RWPE1 (cell line): Measurements from ENCODE around the gene FAM186B.

Experiments used
- CTCF ChIA-PET: fragments of 350-600 bp; sonication (Branson Sonifier 250); formaldehyde crosslinking; extraction: SDS; loops from one replicate; lab custom pipeline; 2021; lab: Yijun Ruan, JAX
- POLR2A ChIA-PET: fragments of 400-600 bp; formaldehyde crosslinking; extraction: SDS; loops from one replicate; lab custom pipeline; 2020; ENCODE audit warnings: antibody characterized with exemption; ENCODE audit not compliant: low non-redundant PET; lab: Yijun Ruan, JAX
- DNase-seq: peaks from one replicate; pipeline ENCODE4 v3.0.0; 2012; ENCODE audit warnings: low spot score
- H3K27ac ChIP-seq: fragments of 450-650 bp; 2 replicates; pipeline ENCODE4 v1.5.1; 2017
- CTCF ChIP-seq: fragments of 450-650 bp; conservative IDR thresholded peaks from 2 replicates; pipeline ENCODE4 v1.5.1; 2017; ENCODE audit warnings: low read depth, mild to moderate bottlenecking

FAM186B gene

GRCh38 chr12:49556391-49557186, 48.9 kb downstream of the FAM186B start:
- H3K27ac ChIP-seq = peak overlapping the region; percentile 27
- no peak for DNase-seq
- no peak for TF ChIP-seq CTCF
- CTCF ChIA-PET = interaction anchor here (0.6 to 0.8 kb wide), 3 partner anchors 14 to 114 kb away, joined by 3 read pairs; no protein-coding TSS in a partner anchor
- POLR2A ChIA-PET = no interaction called here

- ChIA-PET CTCF (interaction anchor here (0.6 to 1.0 kb wide), 3 partner anchors 11 to 212 kb away, joined by 3 read pairs; no protein-coding TSS in a partner anchor), POLR2A (no interaction called here)
- no peak for TF ChIP-seq CTCF
- DNase-seq = no peak
- H3K27ac ChIP-seq = no peak overlapping the region
These were observed 49.6 kb downstream of the FAM186B start for GRCh38 chr12:49555631-49556390.

GRCh38 chr12:49554266-49554665, 51.2 kb downstream of the FAM186B start:
- DNase-seq = no peak
- no peak for TF ChIP-seq CTCF
- CTCF ChIA-PET = interaction anchor here (0.5 to 2.7 kb wide), 10 partner anchors 8 to 266 kb away, joined by 3 to 18 read pairs (median 4); no protein-coding TSS in a partner anchor
- no peak overlapping the region for H3K27ac ChIP-seq
- POLR2A ChIA-PET = no interaction called here

- peak; percentile 60 for TF ChIP-seq CTCF
- ChIA-PET CTCF (interaction anchor here (0.5 to 2.7 kb wide), 11 partner anchors 8 to 265 kb away, joined by 3 to 18 read pairs (median 4); no protein-coding TSS in a partner anchor), POLR2A (interaction anchor here (0.5 kb wide), 1 partner anchor 39 kb away, joined by 3 read pairs; no protein-coding TSS in a partner anchor)
- H3K27ac ChIP-seq = no peak overlapping the region
- peak; percentile 70 for DNase-seq
These were observed 51.8 kb downstream of the FAM186B start for GRCh38 chr12:49553512-49554088.

- no peak overlapping the region for H3K27ac ChIP-seq
- POLR2A ChIA-PET = interaction anchor here (1.0 kb wide), 1 partner anchor 14 kb away, joined by 4 read pairs; no protein-coding TSS in a partner anchor
- DNase-seq = no peak
- TF ChIP-seq CTCF = no peak
- CTCF ChIA-PET = interaction anchor here (0.6 to 2.7 kb wide), 8 partner anchors 8 to 286 kb away, joined by 3 to 18 read pairs (median 6); no protein-coding TSS in a partner anchor
These were observed 52.5 kb downstream of the FAM186B start for GRCh38 chr12:49552899-49553298.
